Activated CD4-positive, alpha-beta T cell treated with anti-CD3 and anti-CD28 coated beads for 36 hours (primary cell): Measurements from ENCODE around the gene RPS6KA3. TPM values are rescaled to one million over a fixed set of nuclear protein-coding genes. Genes with fewer than 3 reads are reported as not detected.
A peak's percentile ranks its signal among the peaks of the same experiment; 100 is the strongest.

Experiments used
- ATAC-seq: fragments of 200-7000 bp; cut with Tn5 transposase; one replicate; pipeline ENCODE4 v1.10.0; 2021; ENCODE audit warnings: mild to moderate bottlenecking, moderate library complexity
- CTCF ChIA-PET: fragments of 350-600 bp; sonication (Branson Sonifier 250); formaldehyde crosslinking; loops from one replicate; lab custom pipeline; 2021; ENCODE audit warnings: antibody characterized with exemption; lab: Charles Lee
- POLR2A ChIA-PET: fragments of 350-600 bp; sonication (Branson Sonifier 250); formaldehyde crosslinking; loops from one replicate; lab custom pipeline; 2021; ENCODE audit warnings: antibody characterized with exemption, inconsistent platforms; lab: Charles Lee
- DNase-seq: peaks from one replicate; pipeline ENCODE4 v3.0.0-alpha.2; 2020
- H3K27ac Mint-ChIP-seq: one replicate; pipeline ENCODE4 v1.8.0; 2021; ENCODE audit warnings: mixed read lengths
- H3K27me3 Mint-ChIP-seq: one replicate; pipeline ENCODE4 v1.8.0; 2021; ENCODE audit warnings: mixed read lengths
- H3K36me3 Mint-ChIP-seq: one replicate; pipeline ENCODE4 v1.8.0; 2021; ENCODE audit warnings: low read depth, mixed read lengths
- H3K4me1 Mint-ChIP-seq: one replicate; pipeline ENCODE4 v1.8.0; 2021; ENCODE audit warnings: mixed read lengths
- H3K4me3 Mint-ChIP-seq: one replicate; pipeline ENCODE4 v1.8.0; 2021; ENCODE audit warnings: mild to moderate bottlenecking, moderate library complexity, mixed read lengths
- H3K9me3 Mint-ChIP-seq: one replicate; pipeline ENCODE4 v1.8.0; 2021; ENCODE audit warnings: low read depth, mixed read lengths
- intact Hi-C, 2 experiments: fragments of 100-400 bp; cut with DNase I in 1 of 2; cut with micrococcal nuclease in 1 of 2; formaldehyde crosslinking; loops; one replicate each; pipeline versions ENCODE4 v1.14.2 to v1.15.1; 2022 to 2024; cut with DNase I, micrococcal nuclease
- total RNA-seq, 2 experiments: library from RNA; stranded (reverse); gene quantifications; one replicate each; pipeline ENCODE4 v1.2.3, GENCODE V29; 2021

RPS6KA3 gene
- 10 to 100 TPM; 40.7 to 41.5 TPM for total RNA-seq

- no peaks in the 10 kb centered on the region for H3K27me3 Mint-ChIP-seq
- no peaks in the 10 kb centered on the region for H3K9me3 Mint-ChIP-seq
- ChIA-PET CTCF (no interaction called here), POLR2A (no interaction called here)
- DNase-seq (peak; percentile 94), ATAC-seq (peak; percentile 83)
- peak within 1 kb of the TSS; percentile 82 for H3K4me3 Mint-ChIP-seq
- peak within 1 kb of the TSS; percentile 91 for H3K27ac Mint-ChIP-seq
- intact Hi-C loops = loop anchor here (1.0 to 10.0 kb wide), 7 partner anchors 111 to 1678 kb away; partner anchors contain the start of genes CNKSR2 (in 2 of the 2), EIF1AX (in 2 of the 2) and SMS (in 2 of the 2)
- peaks cover 2% of the 10 kb centered on the region for H3K36me3 Mint-ChIP-seq
- peaks cover 18% of the 10 kb centered on the region for H3K4me1 Mint-ChIP-seq
These were observed at the start of gene RPS6KA3 for GRCh38 chrX:20266810-20267606. TSS of gene RPS6KA3 (minus strand) at chrX:20266909. CDS start at chrX:20266632, 277 bp downstream.

- POLR2A ChIA-PET = no interaction called here
- DNase-seq = no peak
- ATAC-seq = no peak
- no peaks in the 10 kb centered on the region for H3K9me3 Mint-ChIP-seq
- H3K27me3 Mint-ChIP-seq = no peaks in the 10 kb centered on the region
- CTCF ChIA-PET = no interaction called here
- no peak overlapping the region for H3K4me3 Mint-ChIP-seq
- no peaks in the 10 kb centered on the region for H3K36me3 Mint-ChIP-seq
- H3K4me1 Mint-ChIP-seq = peaks cover 12% of the 10 kb centered on the region
- intact Hi-C loops = no loop called here
- no peak overlapping the region for H3K27ac Mint-ChIP-seq
These were observed 48.4 kb upstream of the RPS6KA3 start for GRCh38 chrX:20315140-20315539.

- POLR2A ChIA-PET = no interaction called here
- H3K36me3 Mint-ChIP-seq = no peaks in the 10 kb centered on the region
- intact Hi-C loops = no loop called here
These were observed 47.2 kb upstream of the RPS6KA3 start for GRCh38 chrX:20313899-20314298.

GRCh38 chrX:20312018-20312417 lies 45.3 kb upstream of the RPS6KA3 start:
- H3K27ac Mint-ChIP-seq = no peak overlapping the region
- H3K9me3 Mint-ChIP-seq = no peaks in the 10 kb centered on the region
- no peaks in the 10 kb centered on the region for H3K27me3 Mint-ChIP-seq
- ChIA-PET POLR2A (no interaction called here), CTCF (no interaction called here)
- intact Hi-C loops = no loop called here
- DNase-seq = no peak
- no peak overlapping the region for H3K4me3 Mint-ChIP-seq
- H3K36me3 Mint-ChIP-seq = no peaks in the 10 kb centered on the region
- peaks cover 12% of the 10 kb centered on the region for H3K4me1 Mint-ChIP-seq
- ATAC-seq = no peak

More at GRCh38 chrX:20313899-20314298, 47.2 kb upstream of the RPS6KA3 start:
- Mint-ChIP-seq H3K4me1 (peaks cover 12% of the 10 kb centered on the region), H3K9me3 (no peaks in the 10 kb centered on the region), H3K27ac (no peak overlapping the region), H3K27me3 (no peaks in the 10 kb centered on the region), H3K4me3 (no peak overlapping the region)
- no peak for ATAC-seq
- CTCF ChIA-PET = interaction anchor here (0.6 kb wide), 1 partner anchor 1539 kb away, joined by 3 read pairs; no protein-coding TSS in a partner anchor
- DNase-seq = no peak

GRCh38 chrX:20311505-20311904 lies 44.8 kb upstream of the RPS6KA3 start:
- Mint-ChIP-seq H3K4me3 (no peak overlapping the region), H3K27me3 (no peaks in the 10 kb centered on the region), H3K27ac (no peak overlapping the region), H3K4me1 (peaks cover 12% of the 10 kb centered on the region), H3K9me3 (no peaks in the 10 kb centered on the region), H3K36me3 (no peaks in the 10 kb centered on the region)
- CTCF ChIA-PET = no interaction called here
- POLR2A ChIA-PET = no interaction called here
- DNase-seq (no peak), ATAC-seq (no peak)
- intact Hi-C loops = no loop called here

- H3K4me1 Mint-ChIP-seq = peaks cover 3% of the 10 kb centered on the region
- DNase-seq = no peak
- H3K9me3 Mint-ChIP-seq = no peaks in the 10 kb centered on the region
- CTCF ChIA-PET = no interaction called here
- no peak overlapping the region for H3K27ac Mint-ChIP-seq
- no peaks in the 10 kb centered on the region for H3K27me3 Mint-ChIP-seq
- H3K36me3 Mint-ChIP-seq = no peaks in the 10 kb centered on the region
- intact Hi-C loops = no loop called here
- POLR2A ChIA-PET = no interaction called here
- ATAC-seq = no peak
- no peak overlapping the region for H3K4me3 Mint-ChIP-seq
These were observed 43.1 kb upstream of the RPS6KA3 start for GRCh38 chrX:20309806-20310205.

GRCh38 chrX:20306668-20307067 lies 40.0 kb upstream of the RPS6KA3 start:
- DNase-seq (no peak), ATAC-seq (no peak)
- Mint-ChIP-seq H3K36me3 (no peaks in the 10 kb centered on the region), H3K27ac (no peak overlapping the region), H3K4me1 (no peaks in the 10 kb centered on the region), H3K4me3 (no peak overlapping the region), H3K27me3 (no peaks in the 10 kb centered on the region), H3K9me3 (no peaks in the 10 kb centered on the region)
- intact Hi-C loops = no loop called here
- ChIA-PET POLR2A (no interaction called here), CTCF (no interaction called here)

- DNase-seq (peak; percentile 10), ATAC-seq (peak; percentile 65)
- Mint-ChIP-seq H3K4me1 (peaks cover 3% of the 10 kb centered on the region), H3K27ac (no peak overlapping the region), H3K4me3 (no peak overlapping the region), H3K27me3 (peaks cover 7% of the 10 kb centered on the region), H3K9me3 (no peaks in the 10 kb centered on the region), H3K36me3 (no peaks in the 10 kb centered on the region)
- intact Hi-C loops = no loop called here
- POLR2A ChIA-PET = no interaction called here
- CTCF ChIA-PET = no interaction called here
These were observed 34.1 kb upstream of the RPS6KA3 start for GRCh38 chrX:20300822-20301221.

- intact Hi-C loops = no loop called here
- ChIA-PET CTCF (no interaction called here), POLR2A (no interaction called here)
- Mint-ChIP-seq H3K36me3 (no peaks in the 10 kb centered on the region), H3K27me3 (peaks cover 7% of the 10 kb centered on the region), H3K4me3 (no peak overlapping the region), H3K4me1 (peaks cover 3% of the 10 kb centered on the region), H3K27ac (no peak overlapping the region), H3K9me3 (no peaks in the 10 kb centered on the region)
- no peak for ATAC-seq
- no peak for DNase-seq
These were observed 28.2 kb upstream of the RPS6KA3 start for GRCh38 chrX:20294957-20295356.

- DNase-seq = no peak
- intact Hi-C loops = no loop called here
- H3K27me3 Mint-ChIP-seq = peaks cover 7% of the 10 kb centered on the region
- H3K4me1 Mint-ChIP-seq = peaks cover 3% of the 10 kb centered on the region
- H3K4me3 Mint-ChIP-seq = no peak overlapping the region
- H3K27ac Mint-ChIP-seq = no peak overlapping the region
- no peak for ATAC-seq
- ChIA-PET CTCF (no interaction called here), POLR2A (no interaction called here)
- no peaks in the 10 kb centered on the region for H3K36me3 Mint-ChIP-seq
- no peaks in the 10 kb centered on the region for H3K9me3 Mint-ChIP-seq
These were observed 27.6 kb upstream of the RPS6KA3 start for GRCh38 chrX:20294284-20294683.

GRCh38 chrX:20285511-20285910 lies 18.8 kb upstream of the RPS6KA3 start:
- H3K36me3 Mint-ChIP-seq = no peaks in the 10 kb centered on the region
- ATAC-seq (no peak), DNase-seq (no peak)
- H3K27ac Mint-ChIP-seq = no peak overlapping the region
- H3K27me3 Mint-ChIP-seq = no peaks in the 10 kb centered on the region
- H3K4me3 Mint-ChIP-seq = no peak overlapping the region
- ChIA-PET CTCF (no interaction called here), POLR2A (no interaction called here)
- peaks cover 5% of the 10 kb centered on the region for H3K9me3 Mint-ChIP-seq
- intact Hi-C loops = no loop called here
- H3K4me1 Mint-ChIP-seq = no peaks in the 10 kb centered on the region

- H3K4me3 Mint-ChIP-seq = no peak overlapping the region
- H3K27ac Mint-ChIP-seq = no peak overlapping the region
- no peak for DNase-seq
- no peaks in the 10 kb centered on the region for H3K4me1 Mint-ChIP-seq
- no peaks in the 10 kb centered on the region for H3K27me3 Mint-ChIP-seq
- ChIA-PET POLR2A (no interaction called here), CTCF (interaction anchor here (0.6 kb wide), 1 partner anchor 59 kb away, joined by 3 read pairs; no protein-coding TSS in a partner anchor)
- H3K9me3 Mint-ChIP-seq = peaks cover 5% of the 10 kb centered on the region
- H3K36me3 Mint-ChIP-seq = no peaks in the 10 kb centered on the region
- no peak for ATAC-seq
- intact Hi-C loops = no loop called here
These were observed 18.3 kb upstream of the RPS6KA3 start for GRCh38 chrX:20284992-20285391.
